ENCODE data around the gene SQOR.

- no peak for TF ChIP-seq CTCF (IDR thresholded peaks at IDR 0.05; ENCODE audit: low read depth, low read length)
- no peak for TF ChIP-seq EZH2phosphoT487 (IDR thresholded peaks at IDR 0.05; ENCODE audit: low read depth)
These were observed 34.6 kb downstream of the SQOR start for GRCh38 chr15:45669422-45669821.

Measured in OCI-LY3 (cell line).